Measurements from ENCODE around the gene SREBF1. TPM values are rescaled to one million over a fixed set of nuclear protein-coding genes. Genes with fewer than 3 reads are reported as not detected.

SREBF1 gene
- total RNA-seq, 4 donors from 2014 or later, result 17.0 to 255 (median 18.9) TPM

GRCh38 chr17:17868641-17869522 is 32.1 kb upstream of the SREBF1 start:
- no peak for TF ChIP-seq CTCF (IDR thresholded peaks at IDR 0.05; ENCODE audit: low read depth)

GRCh38 chr17:17866897-17867296 is 30.1 kb upstream of the SREBF1 start:
- no peak for TF ChIP-seq CTCF (IDR thresholded peaks at IDR 0.05; ENCODE audit: low read depth)

- TF ChIP-seq CTCF (IDR thresholded peaks at IDR 0.05; ENCODE audit: low read depth), result no peak
These were observed 29.6 kb upstream of the SREBF1 start for GRCh38 chr17:17866425-17866824.

- TF ChIP-seq CTCF (IDR thresholded peaks at IDR 0.05; ENCODE audit: low read depth), result no peak
These were observed 28.2 kb upstream of the SREBF1 start for GRCh38 chr17:17865035-17865434.

- TF ChIP-seq CTCF (IDR thresholded peaks at IDR 0.05; ENCODE audit: low read depth), result no peak
These were observed 24.0 kb upstream of the SREBF1 start for GRCh38 chr17:17860766-17861107.

- TF ChIP-seq CTCF (IDR thresholded peaks at IDR 0.05; ENCODE audit: low read depth), result no peak
These were observed 23.4 kb upstream of the SREBF1 start for GRCh38 chr17:17859909-17860765.

- no peak for TF ChIP-seq CTCF (IDR thresholded peaks at IDR 0.05; ENCODE audit: low read depth)
These were observed 20.7 kb upstream of the SREBF1 start for GRCh38 chr17:17857496-17857895.

All from subcutaneous adipose tissue (tissue), 4 donors.